Thyroid gland (tissue), 4 donors: Measurements from ENCODE around the gene SNX33. TPM values are rescaled to one million over a fixed set of nuclear protein-coding genes. Genes with fewer than 3 reads are reported as not detected.

Source experiments
- DNase-seq, 2 donors: peaks; one replicate each; pipeline ENCODE4 v3.0.0-alpha.2; 2019
- H3K27ac ChIP-seq, 3 donors: fragments of 200-600 bp; sonication (generic); 1 replicate in 2 of 3; 2 replicates in 1 of 3; pipeline ENCODE4 v1.5.1; 2016 to 2019; ENCODE audit warnings: mild to moderate bottlenecking in 1 of 3, moderate library complexity in 1 of 3
- H3K27me3 ChIP-seq: fragments of 200-600 bp; sonication (generic); one replicate; pipeline ENCODE4 v1.5.1; 2019
- H3K36me3 ChIP-seq, 2 donors: fragments of 200-600 bp; sonication (generic); one replicate each; pipeline ENCODE4 v1.5.1; 2016 to 2019
- H3K4me1 ChIP-seq, 2 donors: fragments of 200-600 bp; sonication (generic); one replicate each; pipeline ENCODE4 v1.5.1; 2017 to 2019
- H3K4me3 ChIP-seq, 3 donors: fragments of 200-600 bp; sonication (generic); replicated peaks in 1 of 3; 1 replicate in 2 of 3; 2 replicates in 1 of 3; pipeline ENCODE4 v1.5.1; 2016; ENCODE audit warnings: mild to moderate bottlenecking in 1 of 3
- H3K9me3 ChIP-seq: fragments of 200-600 bp; sonication (generic); one replicate; pipeline ENCODE4 v1.5.1; 2017
- CTCF ChIP-seq, 6 experiments: fragments of 200-600 bp in 3 of 6; fragments of 450-650 bp in 3 of 6; sonication (generic) in 3 of 6; IDR thresholded peaks; one replicate each; pipeline ENCODE4 v1.5.1; 2016 to 2019; ENCODE audit warnings: antibody characterized with exemption in 6 of 6, mild to moderate bottlenecking in 2 of 6, inconsistent platforms in 1 of 6, moderate library complexity in 1 of 6
- POLR2A ChIP-seq, 2 donors: fragments of 450-650 bp; IDR thresholded peaks; one replicate each; pipeline ENCODE4 v1.6.1; 2017; ENCODE audit warnings: antibody characterized with exemption in 2 of 2, mild to moderate bottlenecking in 2 of 2, moderate library complexity in 1 of 2
- WGBS, 2 donors: methylation state at CpG; one replicate each; pipeline ENCODE4 v1.1.5; 2017; 5-methylcytosine and 5-hydroxymethylcytosine counted together
- intact Hi-C: fragments of 100-400 bp; cut with DNase I; formaldehyde crosslinking; loops from one replicate; pipeline ENCODE4 v1.15.1; 2023
- total RNA-seq, 4 donors: library from RNA; depleted of rRNA; stranded (reverse); fragments of >200 nt; gene quantifications; one replicate each; pipeline ENCODE4 v1.2.3, GENCODE V29; 2016

SNX33 gene
- total RNA-seq, 4 donors from 2014 or later: 22.8 to 28.7 (median 26.5) TPM

- intact Hi-C loops: loop anchor here (10.0 kb wide), 1 partner anchor 287 kb away; the partner anchor contains the start of gene MAN2C1
- no peaks in the 10 kb centered on the region for H3K27me3 ChIP-seq
- H3K36me3 ChIP-seq: peaks cover 3 to 7% of the 10 kb centered on the region in 2 donors
- no peak for TF ChIP-seq POLR2A (IDR thresholded peaks at IDR 0.05)
- TF ChIP-seq CTCF (IDR thresholded peaks at IDR 0.05): no peak
- peak overlapping the region; percentile 18 to 49 (median 45) for H3K27ac ChIP-seq
- no peak for DNase-seq
- no peaks in the 10 kb centered on the region for H3K9me3 ChIP-seq
- H3K4me1 ChIP-seq: peaks cover 41 to 78% of the 10 kb centered on the region in 2 donors
- WGBS, 2 donors: 50 to 73% methylated on average over 2 of the region's 2 CpGs
- peak overlapping the region in 1 of 3 donors; percentile 11 for H3K4me3 ChIP-seq
Measured at GRCh38 chr15:75651810-75652543, 4.3 kb downstream of the SNX33 start.

DNA sequence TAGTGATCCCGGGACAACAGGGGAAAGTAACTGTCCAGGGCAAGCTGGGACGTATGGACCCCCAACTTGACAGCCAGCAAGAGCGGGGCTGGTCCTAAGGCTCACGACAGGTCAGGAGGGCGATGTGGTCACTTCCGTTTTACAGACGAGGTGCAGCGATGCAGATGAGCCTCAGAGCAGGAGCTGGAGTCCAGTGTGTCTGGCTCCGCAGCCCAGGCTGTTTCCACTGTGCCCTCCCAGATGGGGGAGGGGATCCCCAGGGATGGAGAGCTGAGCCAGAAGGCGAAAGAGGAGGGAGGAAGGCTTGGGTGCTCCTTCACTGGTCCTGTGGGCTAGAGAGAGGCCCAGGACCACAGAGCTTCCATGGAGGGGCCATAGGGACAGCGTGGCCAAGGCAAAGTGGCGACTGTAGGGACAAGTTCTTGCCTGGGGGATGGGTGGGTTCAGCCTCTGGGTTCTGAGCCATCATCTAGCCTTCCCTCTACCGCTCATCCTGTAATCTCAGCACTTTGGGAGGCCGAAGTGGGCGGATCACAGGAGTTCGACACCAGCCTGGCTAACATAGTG, 5.7 kb downstream of the SNX33 start:
- TF ChIP-seq CTCF (IDR thresholded peaks at IDR 0.05): no peak
- TF ChIP-seq POLR2A (IDR thresholded peaks at IDR 0.05): no peak
- H3K9me3 ChIP-seq: no peaks in the 10 kb centered on the region
- H3K27ac ChIP-seq: no peak overlapping the region
- intact Hi-C loops: loop anchor here (10.0 kb wide), 1 partner anchor 289 kb away; the partner anchor contains the start of gene MAN2C1
- WGBS, 2 donors: 88 to 91% methylated on average over 14 to 16 of the region's 16 CpGs
- no peak overlapping the region for H3K4me3 ChIP-seq
- H3K4me1 ChIP-seq: peaks cover 41 to 78% of the 10 kb centered on the region in 2 donors
- H3K27me3 ChIP-seq: no peaks in the 10 kb centered on the region
- DNase-seq: no peak
- peaks cover 7% of the 10 kb centered on the region in 2 donors for H3K36me3 ChIP-seq

DNA sequence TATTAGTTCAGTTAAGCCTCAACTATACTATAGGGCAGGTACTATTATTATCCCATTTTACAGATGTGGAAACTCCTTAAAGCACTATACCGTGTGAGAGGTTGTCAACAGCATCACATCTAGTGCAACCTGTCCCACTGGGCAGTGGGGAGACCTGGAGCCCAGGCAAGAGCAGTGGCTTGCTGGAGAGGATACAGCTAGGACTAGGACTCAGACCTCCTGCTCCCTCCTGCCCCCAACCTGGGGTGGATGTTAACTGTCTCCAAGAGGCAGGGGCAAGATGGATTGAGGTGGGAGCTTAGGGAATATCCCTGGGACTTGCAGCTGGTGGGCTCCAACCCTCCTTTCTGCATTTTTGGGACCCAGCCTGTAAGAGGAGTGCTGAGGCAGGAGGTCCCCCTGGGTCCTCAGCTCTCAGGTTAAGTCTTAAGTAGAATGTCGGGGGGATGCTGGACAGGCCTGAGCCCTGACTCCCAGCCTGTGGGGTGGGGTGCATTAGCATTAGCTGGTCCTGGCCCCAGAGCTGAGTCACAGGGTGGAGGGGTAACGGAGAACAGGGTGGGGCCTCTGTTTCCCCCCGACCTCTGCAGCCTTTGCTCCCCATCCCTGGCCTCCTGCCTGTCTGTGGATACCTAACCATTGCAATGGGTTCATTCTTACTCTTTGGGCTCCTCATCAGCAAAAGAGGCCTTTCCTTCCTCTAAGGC, 6.6 kb downstream of the SNX33 start:
- Histone ChIP-seq H3K4me3 (no peak overlapping the region), H3K4me1 (peaks cover 40 to 78% of the 10 kb centered on the region in 2 donors), H3K9me3 (no peaks in the 10 kb centered on the region), H3K36me3 (peaks cover 7% of the 10 kb centered on the region in 2 donors), H3K27me3 (no peaks in the 10 kb centered on the region), H3K27ac (peak overlapping the region in 1 of 3 donors; percentile 23)
- 84 to 91% methylated on average over 3 to 4 of the region's 4 CpGs for WGBS, 2 donors
- DNase-seq: no peak
- TF ChIP-seq POLR2A (IDR thresholded peaks at IDR 0.05): no peak
- no peak for TF ChIP-seq CTCF (IDR thresholded peaks at IDR 0.05)
- intact Hi-C loops: loop anchor here (10.0 kb wide), 1 partner anchor 290 kb away; the partner anchor contains the start of gene MAN2C1

- WGBS, 2 donors: 57 to 68% methylated on average over 4 of the region's 4 CpGs
- Histone ChIP-seq H3K4me1 (peaks cover 40 to 78% of the 10 kb centered on the region in 2 donors), H3K4me3 (no peak overlapping the region), H3K27ac (peak overlapping the region in 1 of 3 donors; percentile 23), H3K9me3 (no peaks in the 10 kb centered on the region), H3K36me3 (peaks cover 0 to 7% of the 10 kb centered on the region in 2 donors), H3K27me3 (no peaks in the 10 kb centered on the region)
- peak; percentile 60 to 63 for DNase-seq
- intact Hi-C loops: loop anchor here (10.0 kb wide), 1 partner anchor 291 kb away; the partner anchor contains the start of gene MAN2C1
- TF ChIP-seq POLR2A (IDR thresholded peaks at IDR 0.05): no peak
- no peak for TF ChIP-seq CTCF (IDR thresholded peaks at IDR 0.05)
Measured at GRCh38 chr15:75655931-75656330, 8.2 kb downstream of the SNX33 start.
